ENCODE data around the gene USP9X. TPM values are rescaled to one million over a fixed set of nuclear protein-coding genes. Genes with fewer than 3 reads are reported as not detected.
A peak's percentile ranks its signal among the peaks of the same experiment; 100 is the strongest.

The USP9X gene
- total RNA-seq, 1 donor from 2014 or later: 72.4 TPM

DNA sequence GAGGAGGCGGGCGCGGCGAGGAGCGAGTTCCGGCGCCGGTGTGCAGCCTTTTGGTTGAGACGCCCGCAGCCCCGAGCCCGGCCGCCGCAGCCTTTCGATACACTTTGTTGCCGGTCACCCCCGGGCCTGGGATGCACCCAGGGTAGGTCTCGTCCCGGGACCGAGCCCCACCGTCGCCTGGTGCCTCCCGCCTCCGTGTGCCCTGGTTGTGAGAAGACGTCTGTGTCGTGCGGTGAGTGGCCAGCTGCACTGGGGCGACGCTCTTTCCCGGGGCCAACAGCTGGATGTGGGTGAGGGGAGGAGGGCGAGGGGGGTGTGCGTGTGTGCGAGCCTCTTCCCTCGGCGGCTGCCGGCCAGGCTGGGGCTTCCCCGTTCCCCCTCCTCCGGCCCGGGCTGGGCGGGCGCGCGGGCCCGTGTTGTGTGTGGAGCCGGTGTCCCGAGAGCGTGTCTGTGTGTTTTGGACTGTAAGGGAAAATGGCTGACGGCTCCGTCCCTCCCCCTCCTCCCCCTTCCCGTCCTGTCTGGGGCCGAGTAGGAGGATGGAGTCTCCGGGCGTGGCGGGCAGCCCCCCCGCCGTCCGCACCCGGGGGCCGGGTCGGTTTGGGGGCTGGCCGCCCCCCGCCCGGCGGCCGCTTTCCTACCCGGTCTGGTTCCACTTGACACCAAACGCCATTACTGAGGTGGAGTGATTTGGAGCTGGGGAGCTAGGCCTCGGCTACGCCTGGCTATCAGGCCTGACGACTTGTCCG, 807 bp downstream of the USP9X start:
- H3K4me1 ChIP-seq: peaks cover 43% of the 10 kb centered on the region
- TF ChIP-seq POLR2A (IDR thresholded peaks at IDR 0.05) (no peak), POLR2AphosphoS5 (IDR thresholded peaks at IDR 0.05; ENCODE audit: insufficient read depth in 1 of 2, low read depth in 1 of 2) (no peak)
- TF ChIP-seq, protein P1, sequence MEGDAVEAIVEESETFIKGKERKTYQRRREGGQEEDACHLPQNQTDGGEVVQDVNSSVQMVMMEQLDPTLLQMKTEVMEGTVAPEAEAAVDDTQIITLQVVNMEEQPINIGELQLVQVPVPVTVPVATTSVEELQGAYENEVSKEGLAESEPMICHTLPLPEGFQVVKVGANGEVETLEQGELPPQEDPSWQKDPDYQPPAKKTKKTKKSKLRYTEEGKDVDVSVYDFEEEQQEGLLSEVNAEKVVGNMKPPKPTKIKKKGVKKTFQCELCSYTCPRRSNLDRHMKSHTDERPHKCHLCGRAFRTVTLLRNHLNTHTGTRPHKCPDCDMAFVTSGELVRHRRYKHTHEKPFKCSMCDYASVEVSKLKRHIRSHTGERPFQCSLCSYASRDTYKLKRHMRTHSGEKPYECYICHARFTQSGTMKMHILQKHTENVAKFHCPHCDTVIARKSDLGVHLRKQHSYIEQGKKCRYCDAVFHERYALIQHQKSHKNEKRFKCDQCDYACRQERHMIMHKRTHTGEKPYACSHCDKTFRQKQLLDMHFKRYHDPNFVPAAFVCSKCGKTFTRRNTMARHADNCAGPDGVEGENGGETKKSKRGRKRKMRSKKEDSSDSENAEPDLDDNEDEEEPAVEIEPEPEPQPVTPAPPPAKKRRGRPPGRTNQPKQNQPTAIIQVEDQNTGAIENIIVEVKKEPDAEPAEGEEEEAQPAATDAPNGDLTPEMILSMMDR (IDR thresholded peaks at IDR 0.05): no peak
- intact Hi-C loops (cut with DNase I): no loop called here
- no peaks in the 10 kb centered on the region for H3K36me3 ChIP-seq
- DNase-seq (ENCODE audit: extremely low spot score in 2 of 2): no peak
- H3K27me3 ChIP-seq: no peaks in the 10 kb centered on the region
- H3K4me3 ChIP-seq: peak overlapping the region; percentile 88
- H3K27ac ChIP-seq: peak overlapping the region; percentile 96
- no peaks in the 10 kb centered on the region for H3K9me3 ChIP-seq

DNA sequence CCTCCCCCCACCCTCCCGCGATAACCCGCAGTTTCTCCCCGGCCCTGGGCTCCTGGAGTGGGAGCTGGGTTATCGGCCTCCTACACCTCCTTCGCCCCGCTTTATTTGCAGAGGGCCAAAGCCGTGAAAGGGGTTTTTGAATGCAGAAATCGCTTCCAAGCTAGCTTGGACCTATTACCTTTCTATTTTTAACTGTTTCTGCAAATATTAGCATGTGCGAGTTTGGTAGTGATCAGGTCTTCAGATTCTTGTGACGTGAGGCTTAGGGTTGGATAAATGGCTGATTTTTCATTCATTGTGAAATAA, 1.3 kb downstream of the USP9X start:
- Histone ChIP-seq H3K36me3 (no peaks in the 10 kb centered on the region), H3K4me3 (peak overlapping the region; percentile 88), H3K9me3 (no peaks in the 10 kb centered on the region), H3K27me3 (no peaks in the 10 kb centered on the region), H3K27ac (peak overlapping the region; percentile 96), H3K4me1 (peaks cover 43% of the 10 kb centered on the region)
- DNase-seq (ENCODE audit: extremely low spot score in 2 of 2): no peak
- TF ChIP-seq, protein P1 (IDR thresholded peaks at IDR 0.05): no peak
- TF ChIP-seq POLR2AphosphoS5 (IDR thresholded peaks at IDR 0.05; ENCODE audit: insufficient read depth in 1 of 2, low read depth in 1 of 2): no peak
- no peak for TF ChIP-seq POLR2A (IDR thresholded peaks at IDR 0.05)
- intact Hi-C loops (cut with DNase I): no loop called here

DNA sequence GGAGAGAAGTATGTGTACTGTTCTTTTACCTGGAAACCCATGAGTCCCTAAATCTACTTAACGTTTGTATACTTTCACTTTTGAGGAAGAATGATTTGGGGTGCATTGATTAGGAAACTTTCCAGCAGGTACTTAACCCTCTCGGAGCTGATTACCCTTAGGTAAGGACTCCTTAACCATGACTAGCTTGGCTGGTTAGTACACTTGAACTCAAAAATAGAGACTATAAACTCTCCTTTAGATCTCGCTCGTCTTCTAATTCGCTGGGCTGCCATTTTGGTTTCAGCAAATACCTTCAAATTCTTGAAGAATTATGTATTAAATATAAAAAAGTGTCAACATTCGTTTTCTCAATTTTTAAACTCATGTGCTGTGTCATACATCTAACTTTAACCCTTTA, 2.0 kb downstream of the USP9X start:
- Histone ChIP-seq H3K4me3 (peak overlapping the region; percentile 88), H3K27ac (peak overlapping the region; percentile 96)

DNA sequence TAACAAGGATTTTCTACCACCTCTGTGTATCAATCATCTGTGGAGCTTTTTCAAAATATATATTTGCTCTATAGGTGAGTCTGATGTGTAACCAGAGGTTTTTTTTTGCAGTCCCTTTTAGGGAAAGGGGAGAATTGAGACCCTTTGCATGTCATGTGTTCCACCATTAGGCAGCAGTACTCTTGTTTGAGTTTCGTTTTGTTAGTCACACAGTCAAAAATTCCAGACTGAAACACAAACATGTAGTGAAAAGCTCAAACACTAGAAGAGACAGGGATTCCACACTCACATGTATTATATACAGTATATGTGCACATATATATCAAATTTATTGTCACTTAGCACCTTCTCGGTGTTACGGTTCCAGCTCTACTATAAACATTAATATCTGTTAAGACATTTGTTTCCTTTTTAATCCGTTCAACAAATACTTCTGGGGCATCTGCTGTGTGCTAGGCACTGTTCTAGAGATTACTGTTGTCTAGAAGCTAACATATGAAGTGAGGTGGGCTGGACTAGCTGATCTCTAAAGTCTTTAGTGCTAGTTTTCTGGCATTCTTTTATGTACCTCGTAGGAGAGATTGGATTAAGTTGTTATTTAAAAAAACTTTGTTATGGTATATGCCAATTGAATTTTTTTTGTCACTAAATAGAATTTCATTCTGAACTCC, 5.5 kb downstream of the USP9X start:
- Histone ChIP-seq H3K4me3 (no peak overlapping the region), H3K36me3 (no peaks in the 10 kb centered on the region), H3K9me3 (no peaks in the 10 kb centered on the region), H3K4me1 (peaks cover 82% of the 10 kb centered on the region), H3K27ac (no peak overlapping the region), H3K27me3 (no peaks in the 10 kb centered on the region)
- TF ChIP-seq POLR2AphosphoS5 (IDR thresholded peaks at IDR 0.05; ENCODE audit: insufficient read depth in 1 of 2, low read depth in 1 of 2): no peak
- no peak for TF ChIP-seq POLR2A (IDR thresholded peaks at IDR 0.05)
- TF ChIP-seq, protein P1 (IDR thresholded peaks at IDR 0.05): no peak
- intact Hi-C loops (cut with DNase I): no loop called here
- no peak for DNase-seq (ENCODE audit: extremely low spot score in 2 of 2)

More for the DNA sequence above, 2.0 kb downstream of the USP9X start:
- Histone ChIP-seq H3K36me3 (no peaks in the 10 kb centered on the region), H3K27me3 (no peaks in the 10 kb centered on the region), H3K9me3 (no peaks in the 10 kb centered on the region), H3K4me1 (peaks cover 48% of the 10 kb centered on the region)
- no peak for DNase-seq (ENCODE audit: extremely low spot score in 2 of 2)
- TF ChIP-seq, protein P1 (IDR thresholded peaks at IDR 0.05): no peak
- TF ChIP-seq POLR2AphosphoS5 (IDR thresholded peaks at IDR 0.05; ENCODE audit: insufficient read depth in 1 of 2, low read depth in 1 of 2): no peak
- TF ChIP-seq POLR2A (IDR thresholded peaks at IDR 0.05): no peak
- intact Hi-C loops (cut with DNase I): no loop called here

DNA sequence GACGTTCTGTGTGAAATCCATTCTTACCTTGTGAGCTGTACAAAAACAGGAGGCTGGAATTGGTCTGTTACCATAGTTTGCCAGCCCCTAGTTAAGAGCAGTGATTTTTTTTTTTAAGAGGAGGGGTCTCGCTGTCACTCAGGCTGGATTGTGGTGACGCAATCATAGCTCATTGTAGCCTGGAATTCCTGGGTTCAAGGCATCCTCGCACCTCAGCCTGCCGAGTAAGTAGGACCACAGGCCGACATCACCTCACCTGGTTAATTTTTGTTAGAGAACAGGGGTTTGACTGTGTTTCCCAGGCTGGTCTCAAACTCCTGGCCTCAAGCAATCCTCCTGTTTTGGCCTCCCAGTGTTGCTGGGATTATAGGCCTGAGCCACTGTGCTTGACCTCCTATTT, 7.5 kb downstream of the USP9X start:
- no peaks in the 10 kb centered on the region for H3K36me3 ChIP-seq
- no peak overlapping the region for H3K4me3 ChIP-seq
- H3K4me1 ChIP-seq: peaks cover 88% of the 10 kb centered on the region
- DNase-seq (ENCODE audit: extremely low spot score in 2 of 2): no peak
- no peaks in the 10 kb centered on the region for H3K9me3 ChIP-seq
- intact Hi-C loops (cut with DNase I): no loop called here
- H3K27me3 ChIP-seq: no peaks in the 10 kb centered on the region
- TF ChIP-seq, protein P1 (IDR thresholded peaks at IDR 0.05): no peak
- no peak for TF ChIP-seq POLR2AphosphoS5 (IDR thresholded peaks at IDR 0.05; ENCODE audit: insufficient read depth in 1 of 2, low read depth in 1 of 2)
- no peak for TF ChIP-seq POLR2A (IDR thresholded peaks at IDR 0.05)
- no peak overlapping the region for H3K27ac ChIP-seq

All from vagina (tissue), 2 donors.